ENCODE measurements around the gene XPNPEP2.

Gene XPNPEP2

DNA sequence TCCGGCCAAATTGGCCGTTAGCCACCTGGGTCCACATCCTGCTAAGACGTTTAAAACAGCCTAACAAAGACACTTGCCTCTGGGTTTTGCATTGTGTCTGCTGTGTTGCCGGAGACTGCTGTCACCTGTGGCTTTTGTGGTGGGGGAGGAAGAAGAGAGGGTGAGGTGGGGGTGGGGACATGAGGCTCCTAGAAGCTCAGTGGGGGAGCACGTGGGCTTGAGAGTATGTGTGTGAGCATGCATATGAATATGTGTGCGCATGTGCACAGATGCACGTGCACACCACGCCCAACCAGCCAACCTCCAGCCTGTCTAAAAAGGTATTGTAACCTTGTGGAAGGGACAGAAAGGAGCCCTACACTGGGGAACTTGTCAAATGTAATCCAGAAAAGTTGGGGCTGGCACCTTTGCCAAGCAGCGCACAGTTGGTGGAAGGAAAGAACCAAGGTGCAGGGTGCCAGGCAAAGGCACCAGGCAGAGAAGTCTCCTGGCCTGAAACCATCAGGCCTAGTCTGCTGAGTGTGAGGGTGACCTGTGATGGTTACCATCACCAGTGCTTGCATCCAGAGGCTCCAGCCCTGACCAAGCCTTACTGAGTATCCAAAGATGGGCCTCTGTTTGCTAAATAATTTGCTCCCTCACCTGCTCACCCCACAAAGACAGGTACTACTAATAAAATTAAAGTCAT is 30.8 kb downstream of the XPNPEP2 start:
- FAIRE-seq (peak; percentile 100), DNase-seq (ENCODE audit: insufficient read length, low spot score) (peak; percentile 50)
- TF ChIP-seq PAX5 (IDR thresholded peaks at IDR 0.05; ENCODE audit: insufficient read depth, low read length, severe bottlenecking): no peak
- TF ChIP-seq POU2F2 (IDR thresholded peaks at IDR 0.05; ENCODE audit: low read depth, low read length): peak; percentile 90

DNA sequence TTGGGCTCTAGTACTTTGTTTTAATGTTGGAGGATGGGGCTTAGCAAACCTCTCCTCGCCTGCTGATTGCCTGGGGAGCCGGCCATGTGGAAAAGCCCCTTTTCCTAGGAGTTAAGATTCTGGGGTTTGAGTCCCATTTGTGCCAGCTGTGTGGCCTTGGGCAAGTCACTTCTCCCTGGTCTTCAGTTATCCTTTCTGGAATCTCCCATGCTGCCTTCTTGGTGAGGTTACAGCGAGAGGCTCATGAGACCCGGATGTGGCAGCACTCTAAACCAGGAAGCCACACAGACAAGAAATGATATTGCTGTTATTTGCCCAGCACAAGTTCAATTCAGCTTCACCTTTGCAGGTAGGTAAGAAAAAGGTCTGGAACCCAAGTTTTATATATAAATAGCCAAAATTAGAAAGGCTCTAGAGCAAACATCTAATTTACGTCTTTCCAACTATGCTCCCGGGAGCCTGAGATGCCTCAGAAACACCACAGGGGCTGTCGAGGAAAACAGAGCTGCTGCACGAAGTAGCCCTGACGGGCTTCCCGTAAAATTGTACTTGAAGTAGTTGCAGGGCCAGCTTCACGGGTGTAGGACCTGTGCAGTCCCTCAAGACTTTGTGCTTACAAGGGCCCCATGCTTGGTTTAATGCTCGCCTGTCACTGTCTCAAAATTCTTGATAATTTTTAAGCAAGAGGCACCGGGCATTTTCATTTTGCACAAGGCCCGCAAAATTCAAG is 32.7 kb downstream of the XPNPEP2 start:
- peak; percentile 76 for FAIRE-seq
- no peak for DNase-seq (ENCODE audit: insufficient read length, low spot score)
- TF ChIP-seq POU2F2 (IDR thresholded peaks at IDR 0.05; ENCODE audit: low read depth, low read length) (no peak), POLR2AphosphoS5 (IDR thresholded peaks at IDR 0.05; ENCODE audit: low read depth, low read length) (no peak), SPI1 (IDR thresholded peaks at IDR 0.05; ENCODE audit: low read depth, low read length) (no peak), TAF1 (IDR thresholded peaks at IDR 0.05; ENCODE audit: low read depth, low read length) (no peak), POLR2A (IDR thresholded peaks at IDR 0.05; ENCODE audit: low read depth, low read length) (no peak), PAX5 (IDR thresholded peaks at IDR 0.05; ENCODE audit: insufficient read depth, low read length, severe bottlenecking) (no peak)

DNA sequence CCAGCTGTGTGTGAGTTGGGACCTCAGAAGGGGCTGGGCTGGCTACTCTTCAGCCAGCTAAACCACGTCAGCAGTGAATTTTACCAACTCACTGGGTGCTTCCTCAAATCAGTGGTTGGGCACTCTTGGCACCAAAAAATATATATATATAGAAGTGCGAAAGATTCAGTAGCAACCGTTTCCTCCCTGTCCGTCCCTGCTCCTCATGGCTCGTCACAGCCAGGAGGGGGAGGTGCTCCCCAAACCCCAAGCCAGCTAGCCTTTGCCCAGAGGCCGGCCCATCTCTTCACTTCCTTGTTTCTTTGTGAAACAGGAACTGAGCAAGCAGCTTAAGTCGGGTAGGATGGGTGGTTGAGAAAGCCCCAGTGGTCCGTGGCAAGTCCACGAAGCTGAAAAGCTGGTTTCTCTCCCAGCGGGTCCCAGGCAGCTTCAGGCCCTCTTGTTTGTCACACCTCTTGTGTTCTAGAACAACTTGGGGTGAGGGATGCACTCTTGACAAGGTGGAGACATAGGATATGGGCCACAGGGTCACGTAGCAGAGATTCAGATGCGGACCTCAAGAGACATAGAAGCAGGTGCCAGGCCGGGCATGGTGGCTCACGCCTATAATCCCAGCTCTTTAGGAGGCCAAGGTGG is 34.1 kb downstream of the XPNPEP2 start:
- DNase-seq (ENCODE audit: insufficient read length, low spot score): no peak
- TF ChIP-seq POU2F2 (IDR thresholded peaks at IDR 0.05; ENCODE audit: low read depth, low read length) (no peak), POLR2AphosphoS5 (IDR thresholded peaks at IDR 0.05; ENCODE audit: low read depth, low read length) (peak; percentile 47; the same call in 1 of the 2 replicates), POLR2A (IDR thresholded peaks at IDR 0.05; ENCODE audit: low read depth, low read length) (0 out of 2 replicates have a peak, but pooled peaks have one; percentile 25), PAX5 (IDR thresholded peaks at IDR 0.05; ENCODE audit: insufficient read depth, low read length, severe bottlenecking) (no peak), SPI1 (IDR thresholded peaks at IDR 0.05; ENCODE audit: low read depth, low read length) (peak; percentile 97), TAF1 (IDR thresholded peaks at IDR 0.05; ENCODE audit: low read depth, low read length) (peak; percentile 31; the same call in 1 of the 2 replicates)

DNA sequence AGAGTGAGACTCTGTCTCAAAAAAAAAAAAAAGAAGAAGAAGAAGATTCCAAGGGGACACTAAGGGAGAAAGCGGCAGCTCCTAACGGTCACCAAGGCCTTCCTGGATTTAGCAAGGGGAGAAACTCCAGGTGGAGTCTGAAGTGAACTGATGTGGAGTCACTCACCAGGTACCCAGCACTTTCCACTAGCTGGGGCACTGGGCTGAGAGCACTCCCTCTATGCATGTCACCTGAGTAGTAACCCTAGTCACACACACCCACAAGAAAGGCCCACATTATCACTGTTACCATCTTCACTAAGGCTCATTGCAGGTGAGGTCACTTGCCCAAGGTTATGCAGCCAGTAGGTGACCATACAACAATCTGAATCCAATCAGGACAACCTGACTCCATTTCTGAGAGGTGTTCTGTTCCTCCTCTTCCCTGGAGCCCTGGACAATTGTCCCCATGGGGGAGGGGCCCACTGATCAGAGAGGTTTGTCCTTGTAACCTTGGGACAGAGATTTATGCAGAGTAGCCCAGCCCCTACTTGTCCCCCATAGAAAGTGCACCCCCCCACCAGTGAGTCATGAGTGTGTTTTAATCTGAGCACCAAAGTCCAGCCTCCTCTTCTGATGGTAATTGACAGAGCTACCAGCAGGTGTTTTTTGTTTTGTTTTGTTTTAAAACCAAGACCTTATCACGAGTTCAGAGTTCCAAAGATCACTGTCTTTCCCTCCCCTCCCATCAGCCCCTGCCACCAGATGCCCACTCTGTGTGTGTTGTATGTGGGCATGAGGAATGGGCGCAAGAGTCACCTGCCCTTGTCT is 35.1 kb downstream of the XPNPEP2 start:
- no peak for DNase-seq (ENCODE audit: insufficient read length, low spot score)
- FAIRE-seq: peak; percentile 94
- TF ChIP-seq SPI1 (IDR thresholded peaks at IDR 0.05; ENCODE audit: low read depth, low read length) (no peak), POU2F2 (IDR thresholded peaks at IDR 0.05; ENCODE audit: low read depth, low read length) (no peak), TAF1 (IDR thresholded peaks at IDR 0.05; ENCODE audit: low read depth, low read length) (no peak), POLR2A (IDR thresholded peaks at IDR 0.05; ENCODE audit: low read depth, low read length) (no peak), PAX5 (IDR thresholded peaks at IDR 0.05; ENCODE audit: insufficient read depth, low read length, severe bottlenecking) (no peak), POLR2AphosphoS5 (IDR thresholded peaks at IDR 0.05; ENCODE audit: low read depth, low read length) (no peak)

More for the DNA sequence above, 34.1 kb downstream of the XPNPEP2 start:
- peak; percentile 98 for FAIRE-seq

DNA sequence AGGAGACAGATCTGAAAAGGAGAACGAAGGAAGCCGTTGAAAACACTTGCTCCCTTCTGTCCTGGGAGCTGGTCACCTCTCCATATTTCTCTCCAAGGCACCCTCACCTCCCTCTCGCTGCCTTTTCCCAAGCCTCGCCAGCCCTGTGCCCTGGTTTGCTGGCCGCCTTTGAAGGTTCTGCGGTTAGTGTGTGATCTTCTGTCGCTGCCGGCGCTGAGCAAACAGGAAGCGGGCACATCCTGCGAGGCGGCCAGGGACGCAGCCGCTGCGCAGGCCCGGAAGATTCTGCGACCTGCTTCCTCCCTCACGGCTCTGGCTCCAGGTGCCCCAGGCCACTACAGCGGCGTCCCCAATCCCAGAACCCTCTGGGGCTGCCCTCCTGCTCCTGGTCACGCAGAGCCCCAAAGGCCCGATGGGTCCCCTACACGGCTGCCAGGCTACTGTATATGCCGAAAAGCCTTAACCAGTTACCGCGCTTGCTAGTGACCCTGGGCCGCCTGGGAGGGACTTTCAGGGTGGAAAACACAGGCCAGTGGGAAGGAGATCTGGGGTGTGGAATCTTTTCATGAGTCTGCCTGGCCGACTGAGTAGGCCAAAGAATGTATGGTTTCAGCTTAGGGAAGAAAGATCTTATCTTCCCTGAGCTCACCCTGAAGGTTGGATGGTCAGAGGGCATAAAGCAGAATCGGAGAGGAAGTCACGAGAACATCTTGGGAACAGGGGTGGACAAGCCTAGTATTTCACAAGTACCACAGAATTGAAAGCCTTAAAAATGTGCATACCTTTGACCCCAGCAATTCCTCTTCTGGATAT is 38.6 kb downstream of the XPNPEP2 start:
- TF ChIP-seq POLR2AphosphoS5 (IDR thresholded peaks at IDR 0.05; ENCODE audit: low read depth, low read length) (peak; percentile 60; the same call in 1 of the 2 replicates), TAF1 (IDR thresholded peaks at IDR 0.05; ENCODE audit: low read depth, low read length) (peak; percentile 82), SPI1 (IDR thresholded peaks at IDR 0.05; ENCODE audit: low read depth, low read length) (peak; percentile 76), PAX5 (IDR thresholded peaks at IDR 0.05; ENCODE audit: insufficient read depth, low read length, severe bottlenecking) (no peak), POLR2A (IDR thresholded peaks at IDR 0.05; ENCODE audit: low read depth, low read length) (peak; percentile 63), POU2F2 (IDR thresholded peaks at IDR 0.05; ENCODE audit: low read depth, low read length) (no peak)
- FAIRE-seq (peak; percentile 97), DNase-seq (ENCODE audit: insufficient read length, low spot score) (no peak)

DNA sequence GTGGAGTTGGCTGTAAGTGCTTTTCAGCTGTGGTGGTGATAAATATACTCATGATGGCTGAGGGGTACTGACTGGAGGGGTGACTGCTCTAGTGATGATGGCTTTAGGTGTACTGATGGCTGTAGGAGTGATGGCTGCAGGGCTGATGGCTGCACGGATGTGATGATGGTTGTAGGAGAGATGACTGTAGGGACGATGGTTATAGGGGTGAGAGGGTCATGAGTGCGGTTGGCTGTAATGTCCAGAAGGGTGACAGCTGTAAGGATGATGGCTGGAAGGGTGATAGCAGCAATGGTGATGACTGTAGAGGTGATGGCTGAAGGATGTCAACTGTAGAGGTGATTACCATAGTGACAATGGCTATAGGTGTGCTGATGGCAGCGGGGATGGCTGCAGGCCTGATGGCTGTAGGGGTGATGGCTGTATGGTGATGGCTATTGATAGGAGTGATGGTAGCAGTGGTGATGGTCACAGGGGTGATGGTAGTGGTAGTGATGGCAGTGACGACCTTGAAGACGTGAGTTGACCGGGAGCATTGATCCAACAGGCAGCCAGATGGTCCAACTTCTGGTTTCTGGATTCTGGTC is 40.4 kb downstream of the XPNPEP2 start:
- DNase-seq (ENCODE audit: insufficient read length, low spot score): no peak
- FAIRE-seq: no peak
- no peak for TF ChIP-seq POU2F2 (IDR thresholded peaks at IDR 0.05; ENCODE audit: low read depth, low read length)
- TF ChIP-seq POLR2AphosphoS5 (IDR thresholded peaks at IDR 0.05; ENCODE audit: low read depth, low read length): no peak
- TF ChIP-seq POLR2A (IDR thresholded peaks at IDR 0.05; ENCODE audit: low read depth, low read length): no peak
- no peak for TF ChIP-seq PAX5 (IDR thresholded peaks at IDR 0.05; ENCODE audit: insufficient read depth, low read length, severe bottlenecking)
- TF ChIP-seq SPI1 (IDR thresholded peaks at IDR 0.05; ENCODE audit: low read depth, low read length): no peak
- no peak for TF ChIP-seq TAF1 (IDR thresholded peaks at IDR 0.05; ENCODE audit: low read depth, low read length)

DNA sequence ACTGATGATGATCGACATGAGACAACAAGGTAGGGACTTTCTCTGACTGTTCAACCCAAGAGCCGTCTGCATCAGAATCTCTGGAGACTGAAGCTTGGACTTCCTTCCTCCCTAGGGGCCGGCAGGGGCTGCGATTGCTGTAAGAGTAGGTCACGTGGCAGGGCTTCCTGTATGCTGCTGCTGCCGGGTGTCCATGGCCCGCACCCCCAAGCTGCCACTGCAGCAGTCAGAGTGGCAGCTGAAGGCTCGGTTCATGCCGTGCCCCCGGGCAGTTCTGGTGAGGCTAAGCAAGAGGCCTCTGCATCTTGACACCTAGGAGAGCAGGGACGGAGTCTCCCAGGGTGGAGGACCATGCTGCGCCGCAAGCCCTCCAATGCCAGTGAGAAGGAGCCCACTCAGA is 41.0 kb downstream of the XPNPEP2 start, which contains the start of gene SASH3:
Gene SASH3, plus strand, starts transcription at position 203 of the 400 bp plus-strand sequence. Its CDS starts 149 bp downstream, at position 352.
- DNase-seq (ENCODE audit: insufficient read length, low spot score) (no peak), FAIRE-seq (peak; percentile 99)
- peak; percentile 56 for TF ChIP-seq SPI1 (IDR thresholded peaks at IDR 0.05; ENCODE audit: low read depth, low read length)
- peak; percentile 71 for TF ChIP-seq TAF1 (IDR thresholded peaks at IDR 0.05; ENCODE audit: low read depth, low read length)
- TF ChIP-seq POLR2A (IDR thresholded peaks at IDR 0.05; ENCODE audit: low read depth, low read length): peak; percentile 76
- TF ChIP-seq POU2F2 (IDR thresholded peaks at IDR 0.05; ENCODE audit: low read depth, low read length): 0 out of 2 replicates have a peak, but pooled peaks have one; percentile 12
- 0 out of 2 replicates have a peak, but pooled peaks have one; percentile 61 for TF ChIP-seq POLR2AphosphoS5 (IDR thresholded peaks at IDR 0.05; ENCODE audit: low read depth, low read length)
- no peak for TF ChIP-seq PAX5 (IDR thresholded peaks at IDR 0.05; ENCODE audit: insufficient read depth, low read length, severe bottlenecking)
